ENCODE data around the gene PRKCH.
"Not testable (repeated sequence)": the region's sequence is repeated elsewhere in the genome, so short reads cannot be mapped to it uniquely, and the experiment has no call there.

The PRKCH gene

DNA sequence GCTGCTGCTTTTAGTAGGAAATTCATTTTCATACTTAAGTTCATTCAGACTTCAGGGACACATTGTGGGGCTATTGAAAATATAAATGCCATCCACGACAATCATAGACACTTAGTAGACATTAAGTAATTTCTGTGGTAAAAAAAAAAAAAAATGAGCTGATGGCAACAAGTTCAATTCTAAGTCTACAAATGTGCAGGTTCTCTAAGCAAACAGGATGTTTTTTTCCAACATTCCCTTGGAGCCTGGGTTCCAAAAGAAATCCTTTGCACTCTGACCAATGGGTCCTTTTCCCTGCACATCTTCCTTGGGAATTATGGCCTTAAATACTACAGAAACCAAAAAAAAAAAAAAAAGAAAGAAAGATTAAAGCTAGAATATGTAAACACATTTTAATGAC is 198.4 kb downstream of the PRKCH start:
- DNase-seq: no peak

DNA sequence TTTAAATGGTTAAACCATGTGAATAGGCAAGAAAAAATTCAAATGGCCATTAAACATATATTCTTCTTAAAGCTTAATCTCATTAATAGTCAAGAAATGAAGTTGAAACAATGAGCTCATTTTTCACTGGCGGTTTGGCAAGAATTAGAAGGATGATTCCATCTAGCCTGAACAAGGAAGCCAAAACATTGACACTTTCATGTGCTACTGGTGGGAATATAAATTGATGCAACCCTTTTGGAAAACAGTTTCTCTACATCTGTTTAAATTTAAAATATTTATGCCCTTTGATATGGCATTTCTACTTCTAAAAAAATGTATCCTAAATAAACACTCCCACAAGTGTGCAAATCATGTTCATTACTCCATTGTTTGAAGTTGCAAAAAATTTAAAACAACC is 199.2 kb downstream of the PRKCH start:
- peak; percentile 71 for DNase-seq

DNA sequence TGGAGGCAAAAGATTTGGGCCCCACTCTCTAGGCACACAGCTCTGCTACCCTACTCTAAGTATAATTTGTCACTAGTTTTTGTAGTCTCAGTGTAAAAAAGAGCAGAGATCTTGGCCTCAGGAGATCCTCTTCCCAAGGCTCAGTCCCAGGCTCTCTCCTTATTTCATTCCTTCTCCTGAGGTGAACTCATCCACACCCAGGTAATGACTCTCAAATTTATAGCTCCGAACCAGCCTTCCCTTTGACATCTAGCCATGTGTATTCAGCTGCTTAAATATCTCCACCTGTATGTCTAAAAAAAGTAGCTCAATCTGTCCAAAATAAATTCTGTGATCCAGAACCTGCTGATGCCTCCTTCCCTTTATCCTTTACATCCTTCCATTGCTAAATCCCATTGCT is 200.4 kb downstream of the PRKCH start:
- no peak for DNase-seq

DNA sequence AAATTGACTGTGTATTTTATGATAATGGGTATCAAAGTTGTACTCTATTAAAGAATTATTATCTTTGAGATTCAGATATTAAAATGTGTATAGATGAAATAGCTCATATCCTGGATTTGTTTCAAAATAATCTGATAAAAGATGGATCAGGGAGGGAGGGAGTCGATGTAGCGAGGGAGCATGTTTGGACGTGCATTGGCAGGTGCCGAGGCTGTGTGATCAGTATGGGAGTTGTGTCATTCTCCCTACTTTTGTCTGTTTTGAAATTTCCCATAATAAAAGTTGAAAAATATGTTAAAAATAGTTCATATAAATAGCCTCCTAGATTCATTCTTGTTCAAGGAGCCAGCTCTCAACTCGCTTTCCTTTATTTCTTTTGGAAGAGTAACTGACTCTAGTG is 202.4 kb downstream of the PRKCH start:
- no peak for DNase-seq

DNA sequence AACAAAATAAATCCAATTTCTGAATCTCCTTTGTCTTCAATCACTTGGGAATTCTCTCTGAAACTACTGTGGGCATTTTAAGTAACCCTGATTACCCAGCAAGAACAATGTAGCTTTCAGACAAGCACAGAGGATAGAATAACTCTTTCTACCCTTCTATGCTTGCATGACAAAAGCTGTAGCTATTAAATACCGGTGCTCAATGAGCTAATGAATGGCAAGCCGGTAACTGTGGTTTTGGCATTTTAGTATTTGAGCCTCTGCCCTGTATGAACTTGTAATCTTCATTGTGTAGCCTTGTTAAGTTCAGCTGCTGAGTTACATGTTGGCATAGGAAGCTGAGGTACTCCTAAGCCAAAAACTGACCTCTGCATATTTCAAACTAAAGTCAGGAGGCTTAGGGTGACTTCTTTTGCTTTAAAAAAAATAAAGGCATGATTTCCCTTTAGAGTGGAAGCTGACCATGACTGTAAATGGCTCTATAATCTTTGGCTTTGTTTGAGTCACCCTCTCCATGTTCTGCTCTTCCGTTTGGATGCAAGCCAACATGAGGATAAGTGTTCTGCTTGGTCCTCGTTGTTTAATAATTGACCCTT is 202.9 kb downstream of the PRKCH start:
- peak; percentile 63 for DNase-seq

DNA sequence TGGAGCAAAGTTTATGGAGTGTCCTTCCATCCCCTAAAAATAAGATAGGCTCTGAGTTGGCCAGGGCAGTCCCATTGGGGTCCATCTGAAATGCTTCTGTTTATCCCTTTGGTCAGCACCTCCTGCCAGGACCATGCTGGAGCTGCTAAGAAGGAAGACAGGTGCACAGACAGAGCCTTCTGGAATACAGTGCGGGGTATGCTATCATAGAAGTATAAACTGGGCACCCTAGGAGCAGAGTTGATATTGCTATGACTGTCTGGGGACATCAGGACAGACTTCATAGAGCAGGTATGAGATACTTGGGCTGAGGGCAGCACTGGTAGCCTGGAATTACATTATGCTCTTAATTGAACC is 203.5 kb downstream of the PRKCH start:
- no peak for DNase-seq

DNA sequence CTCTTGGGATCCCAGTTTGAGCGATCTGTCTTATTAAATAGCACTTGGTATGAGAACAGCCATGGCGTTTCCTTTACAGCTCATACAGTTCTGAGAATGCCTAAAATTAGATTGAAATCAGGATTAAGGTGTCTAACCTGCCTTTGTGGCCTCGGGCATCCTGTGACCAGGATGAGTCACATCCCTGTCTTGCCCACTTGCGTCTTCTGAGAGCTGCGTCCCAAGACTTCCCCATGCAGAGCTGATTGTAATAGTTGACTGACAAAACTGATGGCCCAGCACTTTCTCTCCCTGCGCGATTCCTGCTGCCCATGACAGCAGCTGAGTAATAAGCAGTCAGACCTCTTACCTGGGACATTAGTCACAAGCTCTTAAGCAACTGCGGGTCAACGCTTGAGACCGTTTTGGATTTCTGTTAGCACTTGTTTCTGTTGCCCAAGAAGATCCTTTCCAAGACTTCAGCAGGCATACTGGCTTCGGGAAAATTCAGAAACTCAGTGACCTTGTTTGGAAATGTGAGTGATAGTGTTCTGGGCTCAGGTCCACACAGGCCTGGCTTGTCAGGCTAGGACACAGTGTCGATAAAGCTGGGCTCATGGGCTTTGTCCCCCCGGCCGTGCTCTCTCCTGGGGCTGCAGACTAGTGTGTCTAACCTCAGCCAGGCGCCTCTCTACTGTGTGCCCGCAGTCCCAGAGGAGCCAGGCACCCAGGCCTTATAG is 204.1 kb downstream of the PRKCH start:
- DNase-seq: no peak

DNA sequence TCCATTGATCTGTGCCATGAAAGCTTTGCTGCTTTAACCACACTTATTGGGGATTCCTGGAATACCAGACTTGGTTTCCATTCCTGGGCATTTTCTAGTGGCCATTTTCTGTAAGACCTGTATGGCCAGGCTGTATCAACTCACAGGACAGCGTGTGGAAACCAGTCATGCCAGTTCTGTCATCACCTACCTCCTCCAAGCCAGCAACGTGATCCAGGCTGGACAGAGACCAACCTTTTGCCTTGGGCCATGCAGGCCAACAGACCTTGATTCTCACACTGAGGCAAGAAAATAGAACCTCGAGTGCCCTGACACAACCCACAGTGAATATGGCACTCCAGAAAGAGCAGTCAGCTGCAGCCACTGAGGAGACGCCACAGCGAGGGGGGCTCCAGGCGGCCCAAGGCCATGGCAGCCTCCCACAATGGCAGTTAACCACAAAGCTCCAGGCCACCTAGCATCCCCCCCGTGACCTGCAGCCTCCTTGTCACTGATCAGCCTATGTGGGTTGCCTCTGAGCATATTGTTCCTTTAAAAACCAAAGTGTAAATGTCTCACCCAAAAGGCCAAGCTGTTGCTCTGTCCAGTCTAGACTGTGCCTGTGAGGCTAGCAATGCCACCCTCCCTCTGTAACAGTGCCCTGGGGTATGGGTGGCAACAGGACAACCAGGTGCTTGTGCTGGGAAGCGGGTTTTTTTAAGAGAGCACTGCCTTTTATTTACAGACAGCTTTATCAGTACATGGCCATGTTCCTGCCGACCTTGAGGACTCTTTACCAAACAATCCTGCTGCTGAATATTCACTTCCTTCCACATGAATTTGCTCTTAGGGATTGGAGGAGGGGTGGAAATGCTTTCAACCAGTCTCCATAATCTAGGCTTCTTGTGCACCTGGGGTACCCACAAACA is 205.3 kb downstream of the PRKCH start:
- DNase-seq: no peak

DNA sequence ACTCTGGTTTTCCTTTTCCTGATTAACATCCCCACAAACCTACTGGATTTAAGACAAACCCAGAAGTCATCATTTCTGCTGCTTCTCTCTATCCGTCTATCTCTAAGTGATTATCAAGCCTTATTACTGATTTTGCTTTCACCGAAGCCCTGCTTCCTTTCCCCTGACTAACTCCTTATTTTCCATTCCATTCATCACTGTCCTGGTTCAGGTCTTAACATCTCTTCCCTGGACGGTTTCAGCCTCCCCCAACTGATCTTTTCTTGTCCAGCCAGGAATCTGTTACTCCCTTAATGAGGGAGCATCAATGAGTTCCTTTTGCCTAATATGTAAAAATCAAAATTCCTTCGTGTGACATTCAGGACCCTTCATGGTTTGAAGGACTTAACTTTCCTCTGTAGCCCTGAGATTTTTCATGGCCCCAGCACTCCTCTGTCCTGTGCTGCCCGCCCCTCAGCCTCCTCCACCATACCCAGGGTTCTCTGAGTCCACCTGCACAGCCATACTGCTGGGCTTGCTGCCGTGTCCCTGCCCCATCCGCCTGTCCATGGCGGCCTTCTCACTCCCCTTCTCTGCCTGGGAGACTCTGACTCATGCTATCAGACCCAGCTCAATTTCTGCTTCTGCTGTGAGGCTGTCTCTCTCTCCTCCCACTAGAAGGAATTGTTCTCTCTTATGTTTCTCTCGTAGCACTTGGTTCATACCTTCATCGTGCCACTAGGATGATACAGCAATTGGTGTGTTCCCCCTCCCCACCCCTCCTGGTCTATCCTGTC is 206.1 kb downstream of the PRKCH start:
- DNase-seq: peak; percentile 87

DNA sequence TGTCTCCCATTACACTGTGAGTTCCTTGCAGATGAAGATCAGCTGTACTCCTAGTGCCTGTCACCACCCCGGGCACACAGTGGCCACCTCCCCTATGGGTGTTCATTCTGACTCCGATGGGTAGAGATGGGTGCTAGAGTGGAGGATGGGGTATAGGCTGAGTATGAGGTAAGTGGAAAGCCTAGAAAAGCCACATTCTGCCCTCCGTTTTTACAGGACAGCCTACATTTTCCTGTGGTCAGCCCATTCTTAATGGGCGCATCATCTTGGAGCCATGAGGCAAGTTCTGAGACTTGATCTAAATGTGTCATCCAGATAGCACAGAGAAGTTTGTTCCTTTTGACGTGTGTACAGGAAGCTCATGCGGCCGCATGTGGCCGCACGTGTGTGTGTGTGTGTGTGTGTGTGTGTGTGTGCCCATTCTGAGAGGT is 207.2 kb downstream of the PRKCH start:
- peak; percentile 93 for DNase-seq

DNA sequence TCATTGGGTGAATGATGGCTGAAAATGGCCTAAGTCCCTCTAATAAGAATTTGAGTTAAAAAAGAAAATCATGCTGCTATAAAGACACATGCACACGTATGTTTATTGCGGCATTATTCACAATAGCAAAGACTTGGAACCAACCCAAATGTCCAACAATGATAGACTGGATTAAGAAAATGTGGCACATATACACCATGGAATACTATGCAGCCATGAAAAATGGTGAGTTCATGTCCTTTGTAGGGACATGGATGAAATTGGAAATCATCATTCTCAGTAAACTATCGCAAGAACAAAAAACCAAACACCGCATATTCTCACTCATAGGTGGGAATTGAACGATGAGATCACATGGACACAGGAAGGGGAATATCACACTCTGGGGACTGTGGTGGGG is 208.0 kb downstream of the PRKCH start:
- DNase-seq: not testable (repeated sequence)

DNA sequence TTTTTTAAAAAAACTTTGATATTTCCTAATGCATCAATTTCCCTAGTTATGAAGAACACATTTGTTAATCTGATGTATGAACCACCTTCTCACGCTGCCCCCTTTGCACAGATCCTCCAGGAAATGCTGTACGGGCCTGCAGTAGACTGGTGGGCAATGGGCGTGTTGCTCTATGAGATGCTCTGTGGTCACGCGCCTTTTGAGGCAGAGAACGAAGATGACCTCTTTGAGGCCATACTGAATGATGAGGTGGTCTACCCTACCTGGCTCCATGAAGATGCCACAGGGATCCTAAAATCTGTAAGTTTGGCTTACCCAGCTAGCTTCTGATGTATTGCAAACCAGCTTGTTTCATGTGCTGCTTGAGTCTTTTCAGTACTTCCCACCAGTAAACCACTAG is 208.9 kb downstream of the PRKCH start:
- DNase-seq: no peak

DNA sequence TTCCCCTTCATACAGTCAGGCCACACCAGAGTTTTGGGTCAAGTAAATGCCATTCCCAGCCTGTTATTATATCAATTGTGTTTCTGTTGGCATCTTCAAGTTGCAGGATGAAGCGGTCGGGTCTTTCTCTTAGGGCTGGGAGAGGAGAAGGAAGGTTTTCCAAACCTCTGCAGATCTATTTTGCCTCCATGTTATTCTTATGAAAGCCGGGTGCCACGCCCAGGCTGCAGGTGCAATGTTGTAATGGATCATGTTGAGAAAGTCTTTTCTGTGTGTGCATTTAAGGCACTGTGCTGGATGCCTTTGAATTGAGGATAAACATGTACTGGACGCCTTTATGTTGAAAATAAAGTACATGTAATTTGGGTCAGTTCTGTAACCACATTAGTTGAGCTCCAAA is 209.5 kb downstream of the PRKCH start:
- no peak for DNase-seq

DNA sequence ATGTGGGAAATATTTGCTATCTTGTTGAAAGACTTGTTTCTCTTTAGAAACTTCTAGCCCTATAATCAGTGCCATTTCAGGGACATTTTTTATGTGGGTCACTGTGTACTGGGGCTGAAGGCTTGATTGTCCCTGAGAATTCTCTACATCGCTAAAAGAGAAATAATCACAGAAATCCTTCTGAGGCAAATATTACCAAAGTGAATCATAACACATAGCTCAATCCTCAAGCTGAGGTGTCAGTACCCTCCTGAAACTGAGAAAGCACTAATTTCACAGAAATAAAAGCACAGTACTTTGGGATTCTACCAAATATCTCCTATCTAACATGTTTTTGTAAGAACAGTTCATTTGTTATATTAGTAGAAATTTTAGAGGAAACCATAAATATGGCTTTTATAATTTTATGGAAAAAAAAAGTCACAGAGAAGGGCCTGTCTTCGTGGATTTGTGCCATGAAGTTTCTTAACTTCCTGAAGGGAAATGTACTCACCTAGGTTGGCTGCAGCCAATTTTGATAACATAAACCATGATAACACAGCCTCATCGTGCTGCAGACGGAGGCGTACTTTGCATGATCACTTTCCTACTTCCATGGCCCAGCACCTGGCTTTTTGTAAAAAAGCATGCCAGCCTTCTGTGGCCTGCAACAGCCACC is 210.2 kb downstream of the PRKCH start:
- DNase-seq: no peak

DNA sequence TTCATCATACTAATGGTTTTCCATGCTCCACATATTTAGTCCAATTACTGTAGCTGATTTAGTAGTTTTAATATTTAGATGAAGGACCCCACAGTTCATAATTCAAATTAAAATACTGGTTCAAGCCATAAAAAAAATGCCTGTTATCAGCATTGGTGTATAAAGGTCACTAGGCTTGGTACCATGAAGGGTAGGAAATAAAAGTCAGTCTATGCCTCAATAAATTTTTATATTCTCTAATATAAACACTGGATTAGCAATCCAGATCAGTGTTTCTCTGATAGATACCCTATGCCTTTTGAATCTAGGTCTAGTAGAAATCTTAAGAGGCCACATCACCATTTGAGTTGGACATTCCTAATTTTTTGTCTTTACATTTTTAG is 210.7 kb downstream of the PRKCH start:
- DNase-seq: no peak

DNA sequence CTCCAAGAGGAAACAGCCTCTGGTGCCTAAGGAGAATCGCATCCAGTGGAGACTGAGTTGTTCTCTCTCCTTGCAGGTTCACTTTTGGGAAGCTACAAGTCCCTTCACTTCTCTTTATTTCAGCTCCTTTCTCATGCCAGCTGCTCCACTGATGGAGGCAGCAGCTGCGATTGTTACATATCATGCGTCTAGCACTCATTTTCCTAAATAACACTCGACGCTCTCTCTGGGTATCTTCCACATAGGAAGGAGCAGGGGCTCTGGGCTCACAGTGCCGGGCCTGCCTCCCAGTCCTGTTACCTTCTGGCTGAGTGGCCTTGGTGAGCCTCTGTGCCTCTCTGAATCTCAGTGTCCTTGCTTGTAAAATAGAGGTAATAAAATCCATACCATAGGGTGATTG is 211.4 kb downstream of the PRKCH start:
- DNase-seq: no peak

DNA sequence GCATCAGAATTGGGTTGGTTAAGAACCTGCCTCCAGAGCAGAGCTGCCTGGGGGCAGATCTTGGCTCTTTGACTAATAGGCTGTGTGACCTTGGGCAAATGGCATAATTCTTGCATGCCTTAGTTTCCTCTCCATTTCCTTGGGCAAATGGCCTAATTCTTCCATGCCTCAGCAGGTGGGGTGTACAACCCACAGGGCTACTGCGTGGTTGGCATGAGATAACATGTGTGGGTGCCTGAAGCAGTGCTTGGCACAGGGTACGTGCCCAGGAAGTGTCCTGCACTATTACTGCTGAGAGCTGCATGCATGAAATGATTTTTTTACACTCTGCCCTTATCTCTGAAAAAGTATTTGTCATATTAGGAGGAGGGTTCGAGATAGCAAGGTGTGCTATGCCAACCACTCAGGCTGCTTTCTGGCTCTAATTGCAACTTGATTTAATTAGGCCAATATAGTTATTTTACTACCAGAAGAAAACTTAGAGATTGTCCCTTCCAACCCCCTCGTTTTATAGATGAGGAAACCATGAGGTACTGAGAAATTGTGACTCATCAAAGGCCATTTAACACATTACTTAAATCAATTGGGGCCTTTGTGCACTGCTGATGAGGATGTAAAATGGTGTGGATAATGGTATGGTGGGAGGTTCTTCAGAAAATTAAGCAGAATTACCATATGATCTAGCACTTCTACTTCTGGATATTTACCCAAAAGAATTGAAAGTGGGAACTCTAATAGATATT is 212.3 kb downstream of the PRKCH start:
- no peak for DNase-seq

DNA sequence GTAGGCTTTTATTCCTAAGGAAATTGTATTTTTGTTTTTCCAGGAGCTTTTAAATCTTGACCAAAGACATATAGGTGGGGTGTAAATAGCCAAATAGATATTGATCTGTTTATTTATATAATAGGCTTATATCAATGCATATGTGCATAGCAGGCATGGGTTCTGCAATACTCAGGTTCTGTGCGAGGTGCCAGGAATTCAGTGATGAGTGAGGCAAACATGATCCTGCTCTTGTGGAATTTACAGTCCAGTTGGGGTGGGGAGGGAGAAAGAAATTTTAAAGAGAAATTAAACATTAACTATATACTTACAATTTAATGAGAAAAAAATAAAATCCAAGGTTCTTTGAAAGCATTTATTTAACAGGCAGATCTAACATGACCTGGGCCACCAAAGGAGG is 213.7 kb downstream of the PRKCH start:
- peak; percentile 64 for DNase-seq

DNA sequence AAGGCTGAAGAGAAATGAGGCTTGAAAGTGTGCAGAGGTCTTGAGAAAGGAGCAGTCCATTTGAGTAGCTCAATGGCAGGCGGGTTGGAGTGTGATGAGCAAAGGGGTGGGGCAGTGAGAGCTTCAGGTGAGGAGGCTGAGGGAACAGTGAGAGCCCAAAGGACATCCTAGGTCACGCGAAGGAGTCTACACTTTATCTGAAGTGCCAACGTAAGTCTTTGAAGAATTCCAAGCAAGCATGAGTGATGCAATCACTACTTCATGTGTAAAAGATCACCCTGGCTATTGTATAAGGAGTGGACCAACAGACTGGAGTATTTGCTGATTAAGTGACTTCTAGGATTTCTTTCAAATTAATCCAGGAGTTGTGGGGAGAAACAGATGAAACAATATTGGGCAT is 214.1 kb downstream of the PRKCH start:
- no peak for DNase-seq

DNA sequence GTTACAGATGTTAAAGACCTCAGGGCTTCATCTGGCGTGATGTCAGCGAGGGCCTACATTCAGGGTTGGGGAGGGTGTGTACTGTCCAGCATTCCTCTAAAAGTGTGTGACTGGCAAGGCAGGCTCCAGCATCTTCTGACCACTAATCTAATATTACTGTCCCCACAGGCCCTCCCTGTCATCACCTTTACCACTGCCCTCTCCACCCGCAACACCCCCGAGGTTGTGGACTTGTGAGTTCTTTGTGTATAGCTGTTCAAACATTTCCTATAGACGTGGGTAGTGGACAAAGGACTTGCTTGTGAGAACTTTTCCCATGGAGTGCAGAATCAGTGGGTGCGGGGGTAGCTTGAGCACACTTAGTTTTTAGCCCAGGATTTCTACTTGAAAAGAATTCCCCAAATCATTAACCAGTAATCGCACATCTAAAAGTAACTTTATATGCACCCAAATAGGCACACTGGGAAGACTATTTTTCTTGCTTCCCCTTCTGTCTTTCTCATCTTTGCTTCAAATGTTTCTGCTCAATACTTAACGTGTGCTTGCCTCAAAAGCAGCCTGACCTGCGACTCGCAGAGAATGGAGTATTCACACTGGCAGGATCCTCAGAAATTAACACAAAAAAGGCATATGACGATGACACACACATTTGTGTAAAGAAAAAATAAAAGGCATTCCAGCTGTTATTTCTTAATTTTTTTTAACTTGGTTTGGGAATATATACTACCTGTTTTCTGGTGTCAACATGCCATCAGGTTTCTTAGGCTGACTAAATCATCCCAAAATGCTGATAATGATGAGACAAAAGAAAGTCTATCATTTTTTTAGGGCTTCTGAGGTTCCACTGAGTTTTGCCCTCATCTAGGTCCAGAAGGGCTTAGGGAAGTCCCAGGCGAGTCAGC is 215.5 kb downstream of the PRKCH start:
- DNase-seq: no peak

Data from fibroblast of upper back skin (primary cell).